Activated CD4-positive, alpha-beta memory T cell treated with anti-CD3 and anti-CD28 coated beads, Interleukin-2, amount 10 ng/mL, durations not matched to agents 7 days and 5 days (primary cell): ENCODE measurements around the gene SMO. TPM values are rescaled to one million over a fixed set of nuclear protein-coding genes. Genes with fewer than 3 reads are reported as not detected.
A peak's percentile ranks its signal among the peaks of the same experiment; 100 is the strongest.
"Not testable (repeated sequence)": the region's sequence is repeated elsewhere in the genome, so short reads cannot be mapped to it uniquely, and the experiment has no call there.

ENCODE experiments used
- CTCF ChIA-PET: fragments of 350-600 bp; sonication (Branson Sonifier 250); formaldehyde crosslinking; loops from one replicate; lab custom pipeline; 2021; ENCODE audit warnings: antibody characterized with exemption, inconsistent platforms; lab: Charles Lee
- POLR2A ChIA-PET: fragments of 350-600 bp; sonication (Branson Sonifier 250); formaldehyde crosslinking; loops from one replicate; lab custom pipeline; 2021; ENCODE audit warnings: antibody characterized with exemption; lab: Charles Lee
- DNase-seq: peaks from one replicate; pipeline ENCODE4 v3.0.0-alpha.2; 2020
- H3K27ac Mint-ChIP-seq: one replicate; pipeline ENCODE4 v1.8.0; 2021; ENCODE audit warnings: mild to moderate bottlenecking, mixed read lengths
- H3K27me3 Mint-ChIP-seq: one replicate; pipeline ENCODE4 v1.8.0; 2021; ENCODE audit warnings: mixed read lengths
- H3K36me3 Mint-ChIP-seq: one replicate; pipeline ENCODE4 v1.8.0; 2021; ENCODE audit warnings: low read depth, mixed read lengths
- H3K4me1 Mint-ChIP-seq: one replicate; pipeline ENCODE4 v1.8.0; 2021; ENCODE audit warnings: mixed read lengths
- H3K4me3 Mint-ChIP-seq: one replicate; pipeline ENCODE4 v1.8.0; 2021; ENCODE audit warnings: mild to moderate bottlenecking, mixed read lengths
- H3K9me3 Mint-ChIP-seq: one replicate; pipeline ENCODE4 v1.8.0; 2021; ENCODE audit warnings: mixed read lengths
- total RNA-seq, 2 experiments: library from RNA; stranded (reverse); gene quantifications; one replicate each; pipeline ENCODE4 v1.2.3, GENCODE V29; 2021

Gene SMO
- total RNA-seq, 2 experiments from 2014 or later = not detected

- no peak for DNase-seq
- no peaks in the 10 kb centered on the region for H3K36me3 Mint-ChIP-seq
- POLR2A ChIA-PET = no interaction called here
- no peaks in the 10 kb centered on the region for H3K27me3 Mint-ChIP-seq
- CTCF ChIA-PET = interaction anchor here (1.1 to 2.0 kb wide), 2 partner anchors 20 to 33 kb away, joined by 3 to 7 read pairs; no protein-coding TSS in a partner anchor
- no peak overlapping the region for H3K27ac Mint-ChIP-seq
- no peak overlapping the region for H3K4me3 Mint-ChIP-seq
- no peaks in the 10 kb centered on the region for H3K9me3 Mint-ChIP-seq
- no peaks in the 10 kb centered on the region for H3K4me1 Mint-ChIP-seq
Measured at GRCh38 chr7:129238546-129238945, 50.1 kb downstream of the SMO start.

- H3K27ac Mint-ChIP-seq = no peak overlapping the region
- H3K9me3 Mint-ChIP-seq = no peaks in the 10 kb centered on the region
- DNase-seq = no peak
- peaks cover 1% of the 10 kb centered on the region for H3K36me3 Mint-ChIP-seq
- no peak overlapping the region for H3K4me3 Mint-ChIP-seq
- no peaks in the 10 kb centered on the region for H3K4me1 Mint-ChIP-seq
- ChIA-PET POLR2A (no interaction called here), CTCF (interaction anchor here (0.6 to 2.1 kb wide), 2 partner anchors 9 to 31 kb away, joined by 3 to 6 read pairs; no protein-coding TSS in a partner anchor)
- no peaks in the 10 kb centered on the region for H3K27me3 Mint-ChIP-seq
Measured at GRCh38 chr7:129240119-129240820, 51.8 kb downstream of the SMO start.

GRCh38 chr7:129244220-129244619, 55.8 kb downstream of the SMO start:
- POLR2A ChIA-PET = no interaction called here

GRCh38 chr7:129245533-129245932, 57.1 kb downstream of the SMO start:
- peaks cover 3% of the 10 kb centered on the region for H3K36me3 Mint-ChIP-seq
- ChIA-PET POLR2A (no interaction called here), CTCF (no interaction called here)
- DNase-seq = no peak
- no peak overlapping the region for H3K27ac Mint-ChIP-seq
- no peak overlapping the region for H3K4me3 Mint-ChIP-seq
- no peaks in the 10 kb centered on the region for H3K4me1 Mint-ChIP-seq
- no peaks in the 10 kb centered on the region for H3K27me3 Mint-ChIP-seq
- no peaks in the 10 kb centered on the region for H3K9me3 Mint-ChIP-seq

More at GRCh38 chr7:129244220-129244619, 55.8 kb downstream of the SMO start:
- Mint-ChIP-seq H3K36me3 (peaks cover 3% of the 10 kb centered on the region), H3K27ac (no peak overlapping the region), H3K27me3 (no peaks in the 10 kb centered on the region), H3K9me3 (no peaks in the 10 kb centered on the region), H3K4me1 (no peaks in the 10 kb centered on the region), H3K4me3 (no peak overlapping the region)
- CTCF ChIA-PET = no interaction called here
- DNase-seq = no peak

GRCh38 chr7:129247087-129247486, 58.7 kb downstream of the SMO start:
- no peak overlapping the region for H3K27ac Mint-ChIP-seq
- H3K4me3 Mint-ChIP-seq = no peak overlapping the region
- no peaks in the 10 kb centered on the region for H3K27me3 Mint-ChIP-seq
- no peaks in the 10 kb centered on the region for H3K9me3 Mint-ChIP-seq
- ChIA-PET POLR2A (no interaction called here), CTCF (interaction anchor here (1.2 kb wide), 1 partner anchor 83 kb away, joined by 3 read pairs; no protein-coding TSS in a partner anchor)
- H3K36me3 Mint-ChIP-seq = peaks cover 3% of the 10 kb centered on the region
- H3K4me1 Mint-ChIP-seq = no peaks in the 10 kb centered on the region
- DNase-seq = no peak

GRCh38 chr7:129252128-129252527, 63.7 kb downstream of the SMO start:
- no peak overlapping the region for H3K4me3 Mint-ChIP-seq
- H3K4me1 Mint-ChIP-seq = no peaks in the 10 kb centered on the region
- POLR2A ChIA-PET = no interaction called here
- CTCF ChIA-PET = no interaction called here
- no peaks in the 10 kb centered on the region for H3K9me3 Mint-ChIP-seq
- H3K27ac Mint-ChIP-seq = no peak overlapping the region
- DNase-seq = no peak
- H3K36me3 Mint-ChIP-seq = no peaks in the 10 kb centered on the region
- H3K27me3 Mint-ChIP-seq = no peaks in the 10 kb centered on the region

- H3K36me3 Mint-ChIP-seq, H3K4me1 Mint-ChIP-seq, H3K27me3 Mint-ChIP-seq, DNase-seq, H3K9me3 Mint-ChIP-seq, H3K4me3 Mint-ChIP-seq, POLR2A ChIA-PET, H3K27ac Mint-ChIP-seq, CTCF ChIA-PET: not testable (repeated sequence)
Measured at GRCh38 chr7:129252603-129253002, 64.2 kb downstream of the SMO start.

- ChIA-PET CTCF (no interaction called here), POLR2A (no interaction called here)
- no peak overlapping the region for H3K4me3 Mint-ChIP-seq
- no peaks in the 10 kb centered on the region for H3K36me3 Mint-ChIP-seq
- H3K27me3 Mint-ChIP-seq = no peaks in the 10 kb centered on the region
- H3K27ac Mint-ChIP-seq = no peak overlapping the region
- DNase-seq = no peak
- peaks cover 14% of the 10 kb centered on the region for H3K4me1 Mint-ChIP-seq
- H3K9me3 Mint-ChIP-seq = no peaks in the 10 kb centered on the region
Measured at GRCh38 chr7:129255800-129256199, 67.4 kb downstream of the SMO start.

- Mint-ChIP-seq H3K4me1 (peaks cover 14% of the 10 kb centered on the region), H3K27ac (no peak overlapping the region), H3K9me3 (no peaks in the 10 kb centered on the region), H3K4me3 (no peak overlapping the region), H3K27me3 (no peaks in the 10 kb centered on the region), H3K36me3 (no peaks in the 10 kb centered on the region)
- ChIA-PET POLR2A (interaction anchor here (0.7 kb wide), 1 partner anchor 42 kb away, joined by 3 read pairs; no protein-coding TSS in a partner anchor), CTCF (no interaction called here)
- no peak for DNase-seq
Measured at GRCh38 chr7:129256221-129256620, 67.8 kb downstream of the SMO start.

GRCh38 chr7:129257168-129257567, 68.7 kb downstream of the SMO start:
- H3K9me3 Mint-ChIP-seq = no peaks in the 10 kb centered on the region
- POLR2A ChIA-PET = no interaction called here
- no peak overlapping the region for H3K4me3 Mint-ChIP-seq
- no peaks in the 10 kb centered on the region for H3K27me3 Mint-ChIP-seq
- DNase-seq = no peak
- H3K4me1 Mint-ChIP-seq = peaks cover 14% of the 10 kb centered on the region
- H3K27ac Mint-ChIP-seq = no peak overlapping the region
- H3K36me3 Mint-ChIP-seq = no peaks in the 10 kb centered on the region
- CTCF ChIA-PET = no interaction called here

- ChIA-PET POLR2A (no interaction called here), CTCF (interaction anchor here (1.8 to 1.9 kb wide), 2 partner anchors 13 to 40 kb away, joined by 11 to 16 read pairs; no protein-coding TSS in a partner anchor)
- Mint-ChIP-seq H3K4me3 (no peak overlapping the region), H3K27me3 (no peaks in the 10 kb centered on the region), H3K36me3 (no peaks in the 10 kb centered on the region), H3K27ac (no peak overlapping the region), H3K9me3 (no peaks in the 10 kb centered on the region), H3K4me1 (peaks cover 14% of the 10 kb centered on the region)
- DNase-seq = no peak
Measured at GRCh38 chr7:129258649-129259389, 70.4 kb downstream of the SMO start.

GRCh38 chr7:129262324-129262723, 73.9 kb downstream of the SMO start:
- CTCF ChIA-PET = interaction anchor here (1.0 to 3.8 kb wide), 3 partner anchors 9 to 99 kb away, joined by 4 to 18 read pairs (median 7); no protein-coding TSS in a partner anchor
- POLR2A ChIA-PET = interaction anchor here (1.2 kb wide), 1 partner anchor 45 kb away, joined by 4 read pairs; no protein-coding TSS in a partner anchor

More at GRCh38 chr7:129262324-129262723, 73.9 kb downstream of the SMO start:
- Mint-ChIP-seq H3K4me1 (peaks cover 14% of the 10 kb centered on the region), H3K27ac (no peak overlapping the region), H3K9me3 (no peaks in the 10 kb centered on the region), H3K36me3 (no peaks in the 10 kb centered on the region), H3K4me3 (no peak overlapping the region), H3K27me3 (no peaks in the 10 kb centered on the region)
- peak; percentile 34 for DNase-seq
